ENCODE measurements around the gene ZNF428. TPM values are rescaled to one million over a fixed set of nuclear protein-coding genes. Genes with fewer than 3 reads are reported as not detected.

Gene ZNF428
- total RNA-seq, 3 donors from 2014 or later: 13.6 to 40.2 (median 19.4) TPM

- DNase-seq (peak; percentile 66 to 91 (median 76)), ATAC-seq (peak; percentile 83)
- intact Hi-C loops (cut with DNase I, micrococcal nuclease): no loop called here
- Histone ChIP-seq H3K4me1 (ENCODE audit: low read depth) (no peaks in the 10 kb centered on the region), H3K4me3 (no peak overlapping the region), H3K9me3 (no peaks in the 10 kb centered on the region), H3K36me3 (ENCODE audit: low read depth) (no peaks in the 10 kb centered on the region)
- TF ChIP-seq, protein P1, sequence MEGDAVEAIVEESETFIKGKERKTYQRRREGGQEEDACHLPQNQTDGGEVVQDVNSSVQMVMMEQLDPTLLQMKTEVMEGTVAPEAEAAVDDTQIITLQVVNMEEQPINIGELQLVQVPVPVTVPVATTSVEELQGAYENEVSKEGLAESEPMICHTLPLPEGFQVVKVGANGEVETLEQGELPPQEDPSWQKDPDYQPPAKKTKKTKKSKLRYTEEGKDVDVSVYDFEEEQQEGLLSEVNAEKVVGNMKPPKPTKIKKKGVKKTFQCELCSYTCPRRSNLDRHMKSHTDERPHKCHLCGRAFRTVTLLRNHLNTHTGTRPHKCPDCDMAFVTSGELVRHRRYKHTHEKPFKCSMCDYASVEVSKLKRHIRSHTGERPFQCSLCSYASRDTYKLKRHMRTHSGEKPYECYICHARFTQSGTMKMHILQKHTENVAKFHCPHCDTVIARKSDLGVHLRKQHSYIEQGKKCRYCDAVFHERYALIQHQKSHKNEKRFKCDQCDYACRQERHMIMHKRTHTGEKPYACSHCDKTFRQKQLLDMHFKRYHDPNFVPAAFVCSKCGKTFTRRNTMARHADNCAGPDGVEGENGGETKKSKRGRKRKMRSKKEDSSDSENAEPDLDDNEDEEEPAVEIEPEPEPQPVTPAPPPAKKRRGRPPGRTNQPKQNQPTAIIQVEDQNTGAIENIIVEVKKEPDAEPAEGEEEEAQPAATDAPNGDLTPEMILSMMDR (IDR thresholded peaks at IDR 0.05): no peak
Observed at GRCh38 chr19:43562698-43563241, 56.7 kb downstream of the ZNF428 start.

GRCh38 chr19:43562226-43562697 is 57.2 kb downstream of the ZNF428 start:
- ATAC-seq (peak; percentile 7), DNase-seq (no peak)
- TF ChIP-seq, protein P1 (IDR thresholded peaks at IDR 0.05): no peak
- no peaks in the 10 kb centered on the region for H3K4me1 ChIP-seq (ENCODE audit: low read depth)
- no peaks in the 10 kb centered on the region for H3K9me3 ChIP-seq
- H3K36me3 ChIP-seq (ENCODE audit: low read depth): no peaks in the 10 kb centered on the region
- no peak overlapping the region for H3K4me3 ChIP-seq
- intact Hi-C loops (cut with DNase I, micrococcal nuclease): no loop called here

- H3K9me3 ChIP-seq: no peaks in the 10 kb centered on the region
- TF ChIP-seq, protein P1 (IDR thresholded peaks at IDR 0.05): no peak
- H3K4me3 ChIP-seq: no peak overlapping the region
- no peaks in the 10 kb centered on the region for H3K4me1 ChIP-seq (ENCODE audit: low read depth)
- no peaks in the 10 kb centered on the region for H3K36me3 ChIP-seq (ENCODE audit: low read depth)
- intact Hi-C loops (cut with DNase I, micrococcal nuclease): no loop called here
- no peak for DNase-seq
- ATAC-seq: no peak
Observed at GRCh38 chr19:43561139-43561970, 58.1 kb downstream of the ZNF428 start.

DNA sequence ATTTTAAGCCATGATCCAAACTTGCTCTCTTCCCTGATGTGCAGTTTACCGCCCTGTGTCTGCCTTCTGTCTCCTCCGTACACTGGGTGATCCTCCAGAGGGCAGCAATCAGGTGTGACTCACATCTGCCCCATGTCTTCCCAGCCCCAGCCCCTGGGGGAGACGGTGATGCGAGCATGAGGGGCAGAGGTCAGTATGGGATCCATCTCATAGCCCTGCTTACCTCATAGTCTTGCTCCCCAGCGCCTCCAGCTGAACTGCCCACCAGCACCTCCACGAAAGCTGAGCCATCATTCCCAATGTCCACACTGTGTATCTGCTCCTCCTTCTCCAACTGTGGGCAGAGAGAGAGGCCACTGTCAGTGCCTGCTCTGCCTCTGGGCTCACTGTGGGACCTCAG is 58.7 kb downstream of the ZNF428 start:
- intact Hi-C loops (cut with DNase I, micrococcal nuclease): no loop called here
- ATAC-seq (no peak), DNase-seq (no peak)
- H3K4me1 ChIP-seq (ENCODE audit: low read depth): no peaks in the 10 kb centered on the region
- TF ChIP-seq, protein P1 (IDR thresholded peaks at IDR 0.05): no peak
- no peaks in the 10 kb centered on the region for H3K9me3 ChIP-seq
- H3K36me3 ChIP-seq (ENCODE audit: low read depth): no peaks in the 10 kb centered on the region
- H3K4me3 ChIP-seq: no peak overlapping the region

Other genes with a start within 250 kb of the ZNF428 start
- under 1 TPM in 1 of 3 donors, not detected in 2; 0.35 TPM for gene TEX101, start 204.7 kb downstream of the ZNF428 start, total RNA-seq
- gene LYPD3, start 154.0 kb downstream of the ZNF428 start, total RNA-seq: 1 to 10 TPM in 1 of 3 donors, under 1 TPM in 2; 0.23 to 1.5 (median 0.46) TPM
- gene PHLDB3, start 114.9 kb downstream of the ZNF428 start, total RNA-seq: 10 to 100 TPM; 13.2 to 22.4 (median 21.3) TPM
- 100 to 1,000 TPM; 235 to 713 (median 450) TPM for gene ETHE1, start 92.4 kb downstream of the ZNF428 start, total RNA-seq
- gene ZNF575, start 86.4 kb downstream of the ZNF428 start, total RNA-seq: 10 to 100 TPM in 1 of 3 donors, 1 to 10 TPM in 2; 9.1 to 18.2 (median 9.6) TPM
- gene XRCC1, start 44.1 kb downstream of the ZNF428 start, total RNA-seq: 10 to 100 TPM; 16.4 to 33.4 (median 21.1) TPM
- gene PINLYP, start 43.8 kb downstream of the ZNF428 start, total RNA-seq: 1 to 10 TPM in 2 of 3 donors, under 1 TPM in 1; 0.61 to 7.4 (median 2.0) TPM
- 10 to 100 TPM; 18.9 to 29.4 (median 21.9) TPM for gene IRGQ, start 23.5 kb downstream of the ZNF428 start, total RNA-seq
- gene ZNF576, start 23.0 kb downstream of the ZNF428 start, total RNA-seq: 10 to 100 TPM; 15.4 to 18.9 (median 16.3) TPM
- gene SRRM5, start 7.5 kb downstream of the ZNF428 start, total RNA-seq: under 1 TPM; 0.14 to 0.63 (median 0.41) TPM
- 10 to 100 TPM in 1 of 3 donors, 1 to 10 TPM in 2; 1.2 to 26.2 (median 3.4) TPM for gene CADM4, start 20.2 kb upstream of the ZNF428 start, total RNA-seq
- gene PLAUR, start 50.5 kb upstream of the ZNF428 start, total RNA-seq: 100 to 1,000 TPM in 1 of 3 donors, 10 to 100 TPM in 2; 62.0 to 100 (median 75.1) TPM
- gene IRGC, start 96.4 kb upstream of the ZNF428 start, total RNA-seq: not detected
- gene SMG9, start 135.3 kb upstream of the ZNF428 start, total RNA-seq: 10 to 100 TPM; 32.2 to 41.4 (median 34.7) TPM
- 10 to 100 TPM; 14.9 to 36.2 (median 36.1) TPM for gene KCNN4, start 161.3 kb upstream of the ZNF428 start, total RNA-seq
- gene LYPD5, start 182.8 kb upstream of the ZNF428 start, total RNA-seq: 1 to 10 TPM in 2 of 3 donors, under 1 TPM in 1; 0.61 to 4.8 (median 3.9) TPM
- gene ZNF283, start 207.7 kb upstream of the ZNF428 start, total RNA-seq: 10 to 100 TPM in 2 of 3 donors, 1 to 10 TPM in 1; 7.6 to 21.8 (median 14.1) TPM

Measured in mucosa of descending colon (tissue), 3 donors.